Epithelial cell of prostate (primary cell): ENCODE results near the gene ALG2.

Source experiments
- DNase-seq: peaks from one replicate; pipeline ENCODE4 v3.0.0-alpha.2; 2011; ENCODE audit warnings: low read depth, low spot score
- H3K27ac ChIP-seq: fragments of 450-650 bp; 2 replicates; pipeline ENCODE4 v1.5.1; 2017; ENCODE audit warnings: mild to moderate bottlenecking

The ALG2 gene, protein sequence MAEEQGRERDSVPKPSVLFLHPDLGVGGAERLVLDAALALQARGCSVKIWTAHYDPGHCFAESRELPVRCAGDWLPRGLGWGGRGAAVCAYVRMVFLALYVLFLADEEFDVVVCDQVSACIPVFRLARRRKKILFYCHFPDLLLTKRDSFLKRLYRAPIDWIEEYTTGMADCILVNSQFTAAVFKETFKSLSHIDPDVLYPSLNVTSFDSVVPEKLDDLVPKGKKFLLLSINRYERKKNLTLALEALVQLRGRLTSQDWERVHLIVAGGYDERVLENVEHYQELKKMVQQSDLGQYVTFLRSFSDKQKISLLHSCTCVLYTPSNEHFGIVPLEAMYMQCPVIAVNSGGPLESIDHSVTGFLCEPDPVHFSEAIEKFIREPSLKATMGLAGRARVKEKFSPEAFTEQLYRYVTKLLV

DNA sequence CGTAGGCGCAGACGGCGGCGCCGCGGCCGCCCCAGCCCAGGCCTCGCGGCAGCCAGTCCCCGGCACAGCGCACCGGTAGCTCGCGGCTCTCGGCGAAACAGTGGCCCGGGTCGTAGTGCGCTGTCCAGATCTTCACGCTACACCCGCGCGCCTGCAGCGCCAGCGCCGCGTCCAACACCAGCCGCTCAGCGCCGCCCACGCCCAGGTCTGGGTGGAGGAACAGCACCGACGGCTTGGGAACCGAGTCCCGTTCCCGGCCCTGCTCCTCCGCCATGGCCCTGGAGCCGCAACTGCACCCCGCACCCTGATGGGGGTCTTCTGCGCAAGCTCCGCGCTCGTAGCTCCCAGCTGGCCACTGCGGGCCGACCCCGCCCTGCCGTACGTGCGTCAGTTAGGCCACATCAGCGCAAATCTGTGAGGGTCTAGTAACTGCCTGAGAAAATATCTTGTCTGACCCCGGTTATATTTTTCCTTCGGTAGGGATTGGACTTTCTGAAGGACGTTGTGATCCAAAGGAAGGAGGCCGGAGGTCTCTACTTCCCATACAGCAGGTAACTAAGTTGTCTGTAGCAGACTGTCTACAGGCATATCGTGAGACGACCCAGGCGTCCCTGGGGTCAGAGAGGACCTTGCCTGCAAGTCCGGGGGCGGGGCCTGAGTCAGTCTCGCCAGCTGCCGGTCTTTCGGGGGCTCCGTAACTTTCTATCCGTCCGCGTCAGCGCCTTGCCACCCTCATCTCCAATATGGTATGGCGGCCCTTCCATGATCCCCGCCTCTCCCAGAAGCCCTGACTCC is at the start of gene ALG2, which contains the start of gene SEC61B:
Gene ALG2 (minus strand): TSS at position 322 of the 795 bp plus-strand sequence. CDS start 48 bp downstream, at position 274.
Gene SEC61B (plus strand): TSS at position 662 of the 795 bp plus-strand sequence. CDS start 82 bp downstream, at position 744.
- H3K27ac ChIP-seq: peak within 1 kb of the TSS; percentile 86
- DNase-seq: peak; percentile 86

DNA sequence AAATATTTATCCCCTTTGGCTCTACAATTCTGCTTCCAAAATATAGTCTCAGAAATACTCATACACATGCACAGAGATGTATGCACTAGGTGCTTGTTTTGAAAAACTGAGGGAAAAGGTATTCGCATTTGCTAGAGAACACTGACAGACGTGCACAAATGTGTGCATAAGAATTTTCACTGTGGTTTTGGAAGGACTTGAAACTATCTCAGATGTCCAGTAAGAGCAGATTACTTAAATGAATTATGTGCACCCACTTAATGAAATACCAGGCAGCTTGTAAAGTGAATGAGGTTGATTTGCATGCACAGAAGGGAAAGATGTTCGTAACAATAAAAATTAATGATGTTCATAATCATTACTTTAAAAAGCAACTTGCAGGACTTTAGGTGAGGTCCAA is 48.7 kb upstream of the ALG2 start:
- H3K27ac ChIP-seq: no peak overlapping the region
- DNase-seq: no peak

DNA sequence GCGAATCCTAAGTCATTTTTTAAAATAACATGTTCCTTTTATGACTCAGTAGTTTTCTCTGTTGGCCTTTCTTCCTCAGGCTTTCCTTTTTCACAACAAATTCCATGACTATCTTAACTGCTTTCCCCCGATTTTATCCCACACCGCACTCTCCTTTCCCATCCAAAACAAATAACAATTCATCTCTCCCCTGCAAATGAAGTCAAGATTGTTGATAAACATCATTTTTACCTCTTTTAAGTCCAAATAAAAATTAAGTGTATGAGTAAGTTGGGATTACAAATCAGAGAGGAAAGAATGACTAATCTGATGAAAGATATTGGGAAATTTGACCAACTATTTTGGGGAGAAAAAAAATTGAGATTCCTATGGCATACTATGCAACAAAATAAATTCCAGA is 47.7 kb upstream of the ALG2 start:
- no peak for DNase-seq
- H3K27ac ChIP-seq: no peak overlapping the region

DNA sequence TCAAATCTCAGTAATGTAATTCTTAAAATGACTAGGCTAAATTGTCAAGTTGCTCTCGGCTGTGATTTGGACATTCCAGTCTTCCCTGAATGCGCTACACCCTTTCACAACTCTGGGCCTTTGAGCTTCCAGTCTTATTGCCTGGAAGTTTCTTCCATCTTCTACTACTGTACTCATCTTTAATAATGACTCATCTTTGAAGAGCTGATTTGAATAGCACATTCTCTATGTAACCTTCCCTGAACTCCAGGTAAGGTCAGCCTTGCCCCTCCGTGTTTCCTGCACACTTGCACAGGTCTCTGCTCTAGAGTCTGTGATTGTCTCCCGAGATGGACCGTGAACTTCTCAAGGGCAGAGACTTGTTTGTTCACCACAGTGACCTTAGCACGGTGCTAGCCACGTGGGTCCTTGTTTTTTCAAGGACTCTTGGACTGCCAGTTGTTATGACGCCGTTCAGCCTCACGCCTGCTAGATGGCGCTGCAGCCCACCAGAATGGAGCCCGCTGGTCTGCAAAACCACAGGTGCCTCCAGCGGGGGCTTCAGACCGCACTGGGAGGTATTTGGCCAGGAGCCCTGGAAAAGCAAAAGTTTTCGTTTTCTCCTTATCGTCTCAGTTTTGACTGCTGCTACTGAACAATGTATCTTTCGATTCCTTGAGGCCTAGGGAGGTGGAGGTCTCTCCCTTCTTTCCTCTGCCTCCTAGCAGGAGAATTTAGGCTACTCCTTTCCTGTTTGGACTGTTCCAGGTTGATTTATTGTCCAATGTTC is 44.7 kb upstream of the ALG2 start:
- DNase-seq: no peak
- no peak overlapping the region for H3K27ac ChIP-seq

DNA sequence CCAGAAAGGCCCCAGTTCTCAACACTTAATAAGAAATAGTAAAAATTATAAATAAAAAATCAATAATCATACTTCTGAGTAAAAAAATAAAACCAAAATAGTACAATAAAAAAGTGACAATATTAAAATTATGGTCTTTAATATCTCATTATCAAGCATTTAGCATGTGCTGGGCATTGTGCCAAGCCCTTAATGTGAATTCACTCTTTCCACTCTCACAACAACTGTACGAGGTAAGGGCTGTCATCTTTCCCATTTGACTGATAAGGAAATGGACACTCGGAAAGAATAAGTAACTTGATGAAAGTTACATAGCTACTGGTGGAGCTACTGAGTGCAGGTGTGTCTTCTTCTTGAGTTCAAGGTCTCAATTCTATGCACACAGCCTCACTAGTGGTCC is 43.9 kb upstream of the ALG2 start:
- DNase-seq: no peak
- no peak overlapping the region for H3K27ac ChIP-seq

DNA sequence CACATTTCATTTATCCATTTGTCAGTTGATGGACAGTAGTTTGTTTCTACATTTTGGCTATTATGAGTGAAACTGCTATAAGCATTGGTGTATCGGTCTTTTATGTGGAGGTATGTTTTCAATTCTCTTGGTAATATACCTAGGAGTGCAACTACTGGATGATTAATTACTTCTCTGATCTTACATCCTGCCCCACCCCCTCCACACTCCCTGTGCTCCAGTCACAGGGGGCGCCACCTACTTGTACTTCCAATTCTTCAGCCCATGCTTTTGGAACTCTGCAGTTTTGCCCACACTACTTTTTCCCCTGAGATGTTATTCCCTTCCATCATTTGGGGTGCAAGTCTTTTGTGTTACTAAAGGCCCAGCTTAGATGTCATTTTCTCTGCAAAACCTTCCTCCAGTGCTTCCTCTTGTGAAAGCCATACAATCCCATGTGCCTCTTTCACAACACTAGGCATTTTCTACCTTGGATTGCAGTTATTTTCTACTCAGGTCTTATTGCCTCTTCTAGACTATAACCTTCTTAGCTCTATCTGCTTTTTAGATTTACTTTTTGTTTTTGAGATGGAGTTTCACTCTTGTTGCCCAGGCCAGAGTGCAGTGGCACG is 42.4 kb upstream of the ALG2 start:
- H3K27ac ChIP-seq: no peak overlapping the region
- no peak for DNase-seq

DNA sequence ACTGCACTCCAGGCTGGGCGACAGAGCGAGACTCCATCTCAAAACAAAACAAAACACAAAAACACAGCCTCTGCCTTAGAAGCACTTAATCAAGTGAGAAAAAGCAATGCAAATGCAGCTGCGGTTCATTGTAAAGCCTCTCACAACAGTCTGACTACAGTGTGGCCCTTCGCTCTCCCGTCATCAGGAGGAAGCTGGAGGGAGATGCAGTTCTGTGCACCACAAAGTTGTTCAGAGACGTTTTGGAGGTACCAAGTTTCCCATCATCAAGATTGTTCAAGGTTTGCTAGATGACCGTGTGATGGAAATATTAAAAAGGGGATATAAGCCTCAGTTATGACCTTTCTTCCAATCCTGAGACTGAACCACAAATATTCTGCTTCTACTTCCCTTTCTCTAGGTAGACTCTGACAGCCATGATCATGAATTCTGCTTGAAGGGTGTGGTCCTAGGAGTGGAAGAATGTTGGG is 41.2 kb upstream of the ALG2 start:
- H3K27ac ChIP-seq: no peak overlapping the region
- no peak for DNase-seq

DNA sequence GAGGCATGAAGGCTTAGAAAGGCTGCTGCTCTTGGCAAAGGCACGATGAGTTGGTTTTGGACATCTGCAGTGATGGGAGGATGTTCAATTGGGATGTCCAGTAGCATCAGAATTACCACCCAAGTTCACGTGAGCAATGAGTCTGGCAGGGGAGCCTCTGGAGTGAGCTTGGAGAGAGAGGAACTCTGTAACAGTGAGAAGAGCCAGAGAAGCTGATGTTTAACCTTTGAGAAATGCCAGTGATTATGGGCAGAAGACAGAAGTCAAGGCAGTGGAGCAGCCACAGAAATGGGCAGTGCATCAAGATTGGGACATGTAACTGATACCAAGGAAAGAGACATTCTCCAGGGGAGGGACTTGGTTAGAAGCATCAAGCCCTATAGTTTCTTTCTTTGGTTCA is 40.2 kb upstream of the ALG2 start:
- no peak overlapping the region for H3K27ac ChIP-seq
- DNase-seq: no peak

DNA sequence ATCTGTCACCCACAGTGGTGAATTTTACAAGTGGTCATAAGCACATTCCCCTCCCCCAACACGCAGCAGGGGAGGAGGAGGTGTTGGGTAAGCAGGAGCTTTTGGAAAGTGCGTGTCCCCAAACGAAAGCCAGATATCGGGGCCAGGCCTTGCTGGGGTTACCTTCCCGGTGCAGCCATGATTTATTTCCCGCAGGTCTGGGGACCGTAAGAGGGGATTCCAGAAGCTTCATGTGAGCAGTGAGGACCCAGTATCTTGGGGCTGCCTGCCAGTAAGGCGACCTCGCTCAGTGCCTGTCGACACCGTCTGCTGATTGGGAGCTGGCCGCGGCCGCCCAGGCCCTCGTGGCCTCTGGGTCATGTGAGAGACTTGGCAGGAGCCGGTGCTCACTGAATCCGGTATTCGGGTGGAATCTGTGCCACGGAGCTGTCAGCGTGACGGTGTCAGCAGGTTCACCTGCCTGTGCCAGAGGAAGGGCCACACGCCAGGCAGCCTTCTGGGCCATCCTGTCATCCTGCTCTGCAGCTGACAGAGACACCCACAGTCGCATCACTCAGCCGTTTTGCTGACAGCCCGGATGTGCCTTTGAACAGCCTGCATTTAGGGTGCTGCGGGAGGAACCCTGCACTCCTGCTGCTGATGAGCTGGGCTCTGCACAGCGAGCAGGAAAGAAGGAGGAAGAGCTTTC is 37.6 kb upstream of the ALG2 start:
- DNase-seq: no peak
- H3K27ac ChIP-seq: no peak overlapping the region

DNA sequence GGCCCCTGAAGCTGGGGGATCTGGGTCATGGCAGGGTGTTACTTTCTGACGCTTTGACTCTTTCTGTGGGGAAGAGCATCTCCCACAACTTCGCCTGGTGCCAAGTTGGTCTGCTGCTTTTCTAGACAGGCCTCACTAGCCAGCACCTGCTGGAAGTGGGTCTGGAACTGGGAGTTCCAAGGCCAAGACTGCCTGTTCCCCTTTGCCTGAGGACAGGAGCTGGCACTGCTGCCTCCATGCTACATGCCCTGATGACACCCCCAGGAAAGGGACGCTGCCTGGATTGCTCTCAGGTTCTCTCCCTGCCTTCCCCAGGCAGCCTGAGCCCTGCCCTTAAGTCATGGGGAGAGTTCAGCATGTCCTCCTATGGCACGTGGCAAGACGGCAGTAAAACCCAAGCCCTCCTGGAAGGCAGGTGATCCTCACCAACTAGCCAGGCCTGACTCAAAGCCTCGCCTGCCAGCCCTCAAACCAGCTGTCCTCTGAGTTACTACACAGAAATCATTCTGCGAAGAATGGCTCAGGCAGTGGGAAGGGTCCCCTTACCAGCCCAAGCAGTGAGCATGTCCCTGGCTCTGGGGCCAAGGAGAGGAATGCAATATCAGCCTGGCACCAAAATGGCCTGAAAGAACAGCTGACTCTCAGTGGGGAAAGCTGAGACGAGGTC is 36.1 kb upstream of the ALG2 start:
- DNase-seq: no peak

DNA sequence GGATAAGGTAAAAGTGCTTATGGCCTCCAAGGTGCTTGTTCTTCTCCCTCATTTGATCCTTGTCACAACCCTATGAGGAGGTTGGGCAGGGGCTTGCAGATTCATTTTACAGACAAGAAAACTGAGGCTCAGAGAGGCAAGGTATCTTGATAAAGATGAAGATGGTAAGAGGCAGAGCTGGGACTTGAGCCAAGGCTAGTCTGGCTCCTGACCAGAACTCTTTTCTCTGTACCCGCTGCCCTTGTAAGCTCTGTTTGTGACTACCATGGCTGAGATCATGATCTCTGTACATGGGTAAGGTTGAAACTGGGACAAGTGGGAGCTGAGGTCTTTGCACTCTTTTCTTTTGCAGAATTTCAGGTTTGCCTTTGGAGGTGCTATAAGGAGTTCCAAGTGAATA is 33.9 kb upstream of the ALG2 start:
- DNase-seq: no peak
- H3K27ac ChIP-seq: no peak overlapping the region

More for the DNA sequence above, 36.1 kb upstream of the ALG2 start:
- H3K27ac ChIP-seq: no peak overlapping the region

DNA sequence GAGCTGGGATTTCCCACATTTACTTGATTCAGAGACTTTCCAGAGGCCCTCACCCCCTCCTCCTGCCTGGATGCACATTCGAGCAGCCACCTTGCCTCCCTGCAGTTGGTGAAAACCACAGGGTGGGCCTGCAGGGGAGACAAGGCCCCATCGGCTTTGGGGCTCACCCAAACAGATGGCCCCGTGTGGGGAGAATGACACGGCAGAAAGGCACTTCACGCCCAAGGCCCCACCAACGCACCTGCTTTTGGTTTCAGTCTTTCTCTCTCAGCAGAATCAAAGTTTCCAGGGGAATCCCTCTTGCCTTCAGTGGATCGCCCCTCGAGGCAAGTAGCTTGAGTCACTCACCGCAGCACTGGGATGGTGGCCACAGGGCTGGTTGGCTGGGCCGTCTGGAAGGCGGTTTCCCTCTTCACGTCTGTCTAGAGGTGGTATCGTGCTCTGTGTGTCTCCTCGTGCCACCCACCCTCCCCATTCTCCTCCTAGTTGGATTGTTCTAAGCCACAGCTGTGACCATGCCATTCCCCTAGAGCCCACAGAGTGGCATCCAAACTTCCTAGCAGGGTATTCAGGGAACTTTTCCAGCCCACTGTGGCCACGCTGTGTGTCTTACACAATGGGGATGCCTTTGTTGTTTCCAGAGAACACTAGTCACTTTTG is 32.2 kb upstream of the ALG2 start:
- no peak overlapping the region for H3K27ac ChIP-seq
- DNase-seq: no peak

DNA sequence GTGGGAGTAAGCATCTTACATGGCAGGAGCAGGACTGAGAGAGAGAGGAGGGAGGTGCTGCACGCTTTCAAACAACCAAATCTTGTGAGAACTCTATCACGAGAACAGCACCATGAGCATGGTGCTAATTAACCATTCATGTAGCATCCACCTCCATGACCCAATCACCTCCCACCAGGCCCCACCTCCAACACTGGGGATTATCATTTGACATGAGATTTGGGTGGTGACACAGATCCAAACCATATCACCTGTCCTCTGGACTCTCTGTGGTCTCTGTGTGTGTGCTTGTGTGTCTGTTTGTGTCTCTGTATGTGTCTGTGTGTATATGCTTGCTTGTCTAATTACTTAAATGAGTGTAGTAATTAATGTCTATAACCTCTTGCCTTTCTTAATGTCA is 31.4 kb upstream of the ALG2 start:
- no peak for DNase-seq
- no peak overlapping the region for H3K27ac ChIP-seq

DNA sequence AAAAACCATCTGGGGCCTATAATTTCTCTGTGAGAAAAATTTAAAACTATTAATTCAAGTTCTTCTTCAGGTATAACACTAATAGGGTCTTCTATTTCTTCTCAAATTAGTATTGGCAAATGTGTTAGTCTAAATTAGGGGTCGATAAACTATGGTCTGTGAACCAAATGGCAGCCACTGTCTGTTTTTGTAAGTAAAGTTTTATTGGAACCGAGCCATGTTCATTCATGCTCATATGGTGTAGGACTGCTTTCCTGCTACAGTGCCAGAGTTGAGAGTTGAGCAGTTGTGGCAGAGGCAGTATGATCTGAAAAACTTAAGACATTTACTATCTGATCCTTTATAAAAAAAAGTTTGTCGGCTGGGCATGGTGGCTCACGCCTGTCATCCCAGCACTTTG is 29.4 kb upstream of the ALG2 start:
- DNase-seq: no peak
- H3K27ac ChIP-seq: no peak overlapping the region

DNA sequence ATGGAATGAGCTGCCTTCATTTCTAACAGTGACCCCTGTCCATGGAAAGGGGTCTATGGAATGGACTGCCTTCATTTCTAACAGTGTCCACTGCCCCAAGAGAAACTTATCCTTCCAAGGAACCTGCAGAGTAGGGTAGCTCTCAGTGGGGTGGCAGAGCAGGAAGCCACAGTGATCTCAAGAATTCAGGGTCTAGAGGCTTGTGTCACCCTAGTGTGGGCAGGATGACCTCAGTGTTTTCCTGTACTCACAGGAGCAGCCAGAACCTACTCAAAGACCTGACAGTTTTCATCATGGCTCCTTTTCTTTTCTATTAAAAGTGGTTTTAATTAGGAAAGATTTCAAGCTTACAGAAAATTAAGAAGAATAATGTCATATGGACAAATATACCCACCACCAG is 27.9 kb upstream of the ALG2 start:
- no peak overlapping the region for H3K27ac ChIP-seq
- no peak for DNase-seq

DNA sequence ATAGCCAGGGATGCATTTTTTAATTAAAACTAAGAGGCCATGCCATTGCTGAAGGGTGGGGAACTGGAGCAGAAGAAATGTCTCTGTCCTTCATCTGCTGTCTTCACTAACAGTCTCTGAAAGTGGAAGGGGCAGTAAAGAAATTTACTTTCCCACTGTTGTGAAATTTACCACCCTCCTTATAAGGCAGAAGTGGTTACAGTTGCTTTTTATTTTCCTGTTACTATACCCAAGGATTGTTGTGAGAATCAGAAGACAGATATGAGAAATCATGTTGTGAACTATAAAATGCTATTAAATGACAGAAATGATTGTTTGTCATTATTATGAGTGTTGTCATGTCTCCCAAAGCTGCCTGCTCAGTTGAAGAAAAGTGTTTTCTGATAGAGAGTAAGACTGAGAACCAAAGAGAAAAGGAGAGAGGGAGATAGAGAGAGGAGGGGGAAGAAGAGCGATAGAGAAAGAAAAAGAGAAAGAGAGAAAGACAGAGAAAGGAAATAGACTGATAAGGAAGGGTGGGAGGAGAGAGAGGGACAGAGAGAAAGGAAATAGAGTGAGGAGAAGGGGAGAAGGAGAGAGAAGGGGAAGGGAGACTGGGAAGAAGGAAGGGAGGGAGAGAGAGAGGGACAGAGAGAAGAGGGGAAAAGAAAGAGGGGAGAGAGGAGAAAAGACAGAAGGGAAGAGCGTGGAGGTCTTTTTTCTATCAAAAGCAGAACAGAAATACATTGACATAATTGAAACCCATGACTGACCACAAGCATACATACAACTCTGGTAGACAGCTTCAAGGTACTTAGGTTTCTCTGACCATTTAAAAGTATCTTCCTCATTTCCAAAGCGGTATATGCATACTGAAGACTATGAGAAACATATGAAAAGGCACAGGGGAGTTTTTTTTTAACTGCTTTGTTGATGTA is 22.9 kb upstream of the ALG2 start:
- no peak for DNase-seq
- H3K27ac ChIP-seq: no peak overlapping the region

DNA sequence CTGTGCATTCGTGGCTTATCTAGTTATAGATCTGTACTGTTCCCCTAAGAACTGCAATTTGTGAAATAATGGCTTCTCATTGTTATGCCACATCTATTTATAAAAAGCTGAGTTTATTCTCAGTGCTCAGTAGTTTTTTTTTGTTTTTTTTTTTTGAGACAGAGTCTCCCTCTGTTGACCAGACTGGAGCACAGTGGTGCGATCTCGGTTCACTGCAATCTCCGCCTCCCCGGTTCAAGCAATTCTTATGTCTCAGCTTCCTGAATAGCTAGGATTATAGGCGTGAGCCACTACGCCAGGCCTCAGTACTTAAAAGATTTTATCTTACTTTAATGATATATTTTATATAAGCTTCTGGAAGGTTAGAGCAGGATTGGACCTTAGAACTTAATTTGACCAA is 19.4 kb upstream of the ALG2 start:
- no peak for DNase-seq
- no peak overlapping the region for H3K27ac ChIP-seq
